Activated gamma-delta T cell (primary cell): ENCODE results near the gene PNRC1.
"Not testable (repeated sequence)": the region's sequence is repeated elsewhere in the genome, so short reads cannot be mapped to it uniquely, and the experiment has no call there.

Source experiments
- DNase-seq: peaks from one replicate; lab custom pipeline; 2025; lab: John Stamatoyannopoulos, UW

The PNRC1 gene

GRCh38 chr6:89059227-89059626 is 21.3 kb upstream of the PNRC1 start:
- DNase-seq, result no peak

DNA sequence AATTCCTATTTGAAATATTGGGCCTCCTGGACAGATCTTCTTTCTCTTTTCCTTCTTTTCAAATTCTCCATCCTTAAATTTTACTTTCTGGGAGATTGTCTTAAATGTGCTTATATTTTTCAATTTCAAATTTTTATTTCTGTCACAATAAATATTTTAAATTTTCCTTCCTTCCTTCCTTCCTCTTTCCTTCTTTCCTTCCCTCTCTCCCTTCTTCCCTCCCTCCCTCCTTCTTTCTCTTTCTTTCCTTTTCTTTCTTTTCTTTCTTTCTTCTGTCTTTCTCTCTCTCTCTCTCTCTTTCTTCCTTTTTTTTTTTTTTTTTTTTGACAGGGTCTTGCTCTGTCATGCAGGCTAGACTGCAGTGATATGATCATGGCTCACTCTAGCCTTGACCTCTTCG is 16.7 kb upstream of the PNRC1 start:
- DNase-seq, result no peak

DNA sequence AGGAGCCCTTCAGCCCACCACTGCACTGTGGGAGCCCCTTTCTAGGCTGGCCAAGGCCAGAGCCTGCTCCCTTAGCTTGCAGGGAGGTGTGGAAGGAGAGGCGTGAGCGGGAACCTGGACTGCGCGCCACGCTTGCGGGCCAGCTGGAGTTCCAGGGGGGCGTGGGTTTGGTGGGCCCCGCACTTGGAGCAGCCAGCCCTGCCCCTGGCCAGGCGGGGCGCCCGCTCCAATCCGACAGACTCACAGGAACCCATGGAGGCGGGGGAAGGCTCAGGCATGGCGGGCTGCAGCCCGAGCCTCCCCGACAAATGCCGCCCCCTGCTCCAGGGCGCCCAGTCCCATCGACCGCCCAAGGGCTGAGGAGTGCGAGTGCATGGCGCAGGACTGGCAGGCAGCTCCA is 15.6 kb upstream of the PNRC1 start:
- not testable (repeated sequence) for DNase-seq

DNA sequence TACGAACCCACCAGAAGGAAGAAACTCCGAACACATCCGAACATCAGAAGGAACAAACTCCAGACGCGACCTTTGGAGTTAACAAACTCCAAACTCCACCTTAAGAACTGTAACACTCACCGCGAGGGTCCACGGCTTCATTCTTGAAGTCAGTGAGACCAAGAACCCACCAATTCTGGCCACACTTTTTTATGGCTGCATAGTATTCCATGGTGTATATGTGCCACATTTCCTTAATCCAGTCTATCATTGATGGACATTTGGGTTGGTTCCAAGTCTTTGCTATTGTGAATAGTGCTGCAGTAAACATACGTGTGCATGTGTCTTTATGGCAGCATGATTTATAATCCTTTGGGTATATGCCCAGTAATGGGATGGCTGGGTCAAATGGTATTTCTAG is 14.4 kb upstream of the PNRC1 start:
- DNase-seq, result not testable (repeated sequence)

GRCh38 chr6:89066940-89067646 is 13.5 kb upstream of the PNRC1 start:
- DNase-seq, result no peak

DNA sequence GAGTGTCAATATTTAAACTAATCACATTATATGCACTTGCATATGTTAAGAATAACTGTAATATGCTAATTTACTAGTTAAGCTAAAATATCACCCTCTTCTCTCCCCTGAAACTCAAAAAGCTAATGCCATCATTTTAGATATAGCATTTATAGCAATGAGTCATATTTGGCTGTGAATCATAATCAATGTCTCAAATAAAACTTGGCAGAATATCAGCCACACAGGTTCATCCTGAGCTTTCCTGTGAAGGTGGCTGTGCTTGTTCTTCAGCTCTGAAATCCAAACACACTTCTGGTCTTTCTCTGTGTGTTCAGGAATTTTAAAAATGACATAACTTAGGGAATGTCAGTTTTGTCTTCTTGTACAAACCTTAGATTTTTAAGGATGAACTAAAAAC is 12.8 kb upstream of the PNRC1 start:
- no peak for DNase-seq

DNA sequence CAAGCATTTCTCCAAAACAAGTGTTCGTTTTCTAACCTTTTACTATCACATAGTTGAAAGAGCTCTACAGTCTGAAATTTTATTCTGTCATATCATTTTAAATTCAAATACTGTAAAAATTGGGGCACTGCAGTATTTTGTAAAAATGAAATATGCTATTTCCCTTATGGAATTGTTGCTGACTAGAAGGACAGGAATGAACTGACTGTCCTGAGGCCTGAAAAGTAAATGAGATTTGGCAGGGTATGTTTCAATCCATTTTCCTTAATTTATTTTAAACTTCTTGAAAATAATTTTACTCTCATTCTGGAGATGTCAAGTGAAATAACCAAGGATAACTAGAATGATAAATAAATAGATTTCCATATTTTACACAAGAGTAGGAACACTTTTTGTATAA is 11.9 kb upstream of the PNRC1 start:
- no peak for DNase-seq

DNA sequence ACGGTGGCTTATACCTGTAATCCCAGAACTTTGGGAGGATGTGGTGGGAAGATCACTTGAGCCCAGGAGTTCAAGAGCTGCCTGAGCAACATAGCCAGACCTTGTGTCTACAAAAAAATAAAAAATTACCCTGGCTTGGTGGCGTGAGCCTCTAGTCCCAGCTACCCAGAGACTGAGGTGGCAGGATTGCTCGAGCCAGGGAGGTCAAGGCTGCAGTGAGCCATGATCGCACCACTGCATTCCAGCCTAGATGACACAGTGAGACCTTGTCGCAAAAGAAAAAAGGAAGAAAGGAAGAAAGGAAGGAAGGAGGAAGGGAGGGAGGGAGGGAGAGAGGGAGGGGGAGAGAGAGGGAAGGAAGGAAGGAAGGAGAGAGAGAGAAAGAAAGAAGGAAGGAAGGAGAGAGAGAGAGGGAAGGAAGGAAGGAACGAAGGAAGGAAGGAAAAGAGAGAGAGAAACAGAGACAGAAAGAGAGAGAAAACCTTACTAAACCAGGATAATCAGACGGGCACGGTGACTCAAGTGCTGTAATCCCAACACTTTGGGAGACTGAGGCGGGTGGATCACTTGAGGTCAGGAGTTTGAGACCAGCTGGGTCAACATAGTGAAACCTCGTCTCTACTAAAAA is 10.9 kb upstream of the PNRC1 start:
- no peak for DNase-seq

GRCh38 chr6:89071036-89071435 is 9.5 kb upstream of the PNRC1 start:
- DNase-seq, result no peak

DNA sequence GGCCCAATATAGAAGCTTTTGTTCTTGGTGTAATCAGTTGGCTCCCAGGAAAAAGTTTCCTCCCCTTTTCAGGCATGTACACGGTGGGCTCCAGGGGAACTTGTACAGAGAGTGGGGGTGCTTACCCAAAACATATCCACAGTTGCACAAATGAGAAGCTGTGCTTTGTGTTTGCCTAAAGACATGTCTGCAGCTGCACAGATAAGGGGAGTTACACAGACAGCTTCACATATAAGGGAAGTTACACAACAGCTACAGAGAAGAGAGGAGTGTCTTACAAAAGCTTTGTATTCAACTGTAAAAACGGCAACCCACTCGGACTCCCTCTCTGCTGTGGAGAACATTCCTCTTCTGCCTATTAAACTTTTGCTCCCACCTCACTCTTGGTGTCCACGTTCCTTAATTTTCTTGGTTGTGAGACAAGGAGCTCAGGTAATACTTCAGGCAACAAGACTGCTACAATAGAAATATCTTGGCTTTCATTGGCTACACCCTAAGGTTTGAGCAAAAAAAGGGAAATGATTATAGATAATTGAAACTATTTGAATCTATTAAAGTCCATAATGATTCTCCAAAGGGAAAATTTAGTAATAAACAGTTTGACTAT is 7.4 kb upstream of the PNRC1 start:
- DNase-seq, result no peak

GRCh38 chr6:89073840-89074239 is 6.7 kb upstream of the PNRC1 start:
- DNase-seq, result no peak

DNA sequence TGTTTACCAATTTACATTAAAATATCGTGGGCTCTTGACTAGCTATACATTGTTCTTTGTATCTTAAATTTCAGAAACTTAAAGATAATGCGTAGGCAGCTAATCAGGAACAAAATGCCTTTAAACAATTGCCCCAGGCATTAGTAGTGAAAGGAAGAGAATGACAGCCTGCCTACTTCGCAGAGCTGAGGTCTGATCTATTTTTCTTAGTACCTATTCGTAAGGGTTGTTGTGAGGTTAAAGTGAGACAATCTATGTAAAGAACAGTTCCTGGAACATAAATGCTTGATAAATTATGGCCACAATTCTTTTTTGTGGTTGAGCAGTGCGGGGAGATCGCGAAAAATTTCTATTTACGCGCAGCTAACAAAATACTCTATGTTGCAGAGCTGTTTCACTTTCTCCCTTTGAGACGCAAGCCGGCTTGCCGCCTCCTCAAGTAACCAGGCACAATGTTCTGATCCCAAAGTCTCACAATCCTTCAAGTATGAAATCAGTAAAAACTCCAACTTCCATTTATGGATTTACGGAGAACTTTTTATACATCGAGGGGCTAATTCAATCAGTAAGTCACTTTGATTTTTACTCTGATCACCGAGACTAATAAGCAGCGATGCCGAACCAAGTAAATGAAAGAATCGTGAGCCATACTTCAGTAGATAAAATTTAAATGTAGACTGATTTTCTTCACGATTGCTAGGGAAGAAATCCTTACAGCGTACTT is 878 bp upstream of the PNRC1 start:
- DNase-seq, result no peak

DNA sequence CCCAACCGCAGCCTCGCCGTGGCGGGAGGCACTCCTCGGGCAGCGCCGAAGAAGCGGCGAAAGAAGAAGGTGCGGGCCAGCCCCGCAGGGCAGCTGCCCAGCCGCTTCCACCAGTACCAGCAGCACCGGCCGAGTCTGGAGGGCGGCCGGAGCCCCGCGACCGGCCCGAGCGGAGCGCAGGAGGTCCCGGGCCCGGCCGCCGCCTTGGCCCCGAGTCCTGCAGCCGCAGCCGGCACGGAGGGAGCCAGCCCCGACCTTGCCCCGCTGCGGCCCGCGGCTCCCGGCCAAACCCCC is 525 bp downstream of the PNRC1 start:
- peak; percentile 36 for DNase-seq

GRCh38 chr6:89081423-89082322 is 1.1 kb downstream of the PNRC1 start:
- peak; percentile 97 for DNase-seq

- DNase-seq, result no peak
Observed at GRCh38 chr6:89082486-89082891, 1.9 kb downstream of the PNRC1 start.

DNA sequence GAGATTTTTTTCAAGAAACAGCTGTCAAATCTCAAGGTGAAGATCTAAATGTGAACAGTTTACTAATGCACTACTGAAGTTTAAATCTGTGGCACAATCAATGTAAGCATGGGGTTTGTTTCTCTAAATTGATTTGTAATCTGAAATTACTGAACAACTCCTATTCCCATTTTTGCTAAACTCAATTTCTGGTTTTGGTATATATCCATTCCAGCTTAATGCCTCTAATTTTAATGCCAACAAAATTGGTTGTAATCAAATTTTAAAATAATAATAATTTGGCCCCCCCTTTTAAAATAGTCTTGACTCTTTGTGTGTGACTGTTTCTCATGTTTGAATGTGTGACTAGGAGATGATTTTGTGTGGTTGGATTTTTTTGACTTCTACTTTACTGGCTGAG is 4.0 kb downstream of the PNRC1 start:
- no peak for DNase-seq

GRCh38 chr6:89084954-89085353 is 4.4 kb downstream of the PNRC1 start:
- no peak for DNase-seq

GRCh38 chr6:89085409-89086205 is 5.1 kb downstream of the PNRC1 start:
- DNase-seq, result no peak

GRCh38 chr6:89087881-89088280 is 7.3 kb downstream of the PNRC1 start:
- DNase-seq, result no peak

- no peak for DNase-seq
Observed at GRCh38 chr6:89098461-89098860, 17.9 kb downstream of the PNRC1 start.

DNA sequence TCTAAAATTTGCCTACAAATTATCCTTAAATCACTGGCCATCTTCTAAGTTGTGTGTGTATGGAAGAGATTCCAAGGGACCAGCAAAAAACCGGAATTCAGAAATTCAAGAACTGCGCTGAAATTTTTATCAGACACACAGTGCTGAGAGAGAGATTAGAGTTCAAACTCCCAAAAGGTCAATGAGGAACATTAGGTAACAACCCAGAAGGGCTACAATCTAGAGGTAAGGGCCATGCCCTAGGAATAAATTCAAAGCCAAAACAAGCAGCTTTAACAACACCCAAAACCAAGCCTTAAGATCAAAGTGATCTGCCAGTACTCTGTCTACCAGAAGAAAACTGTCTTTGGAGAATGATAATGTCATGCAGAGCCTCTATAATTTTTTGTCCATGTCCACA is 19.6 kb downstream of the PNRC1 start:
- DNase-seq, result no peak
